Measurements from ENCODE around the gene SDHAF2. TPM values are rescaled to one million over a fixed set of nuclear protein-coding genes. Genes with fewer than 3 reads are reported as not detected.

Gene SDHAF2
- polyA plus RNA-seq, 1 of the 3 experiments (the other 2 are of a cell fraction) = 81.7 TPM

GRCh38 chr11:61488651-61489291, 58.8 kb downstream of the SDHAF2 start:
- POLR2A ChIA-PET = interaction anchor here (1.3 kb wide), 1 partner anchor 59 kb away, joined by 3 read pairs; the partner anchor contains the start of genes CPSF7 and SDHAF2

More at GRCh38 chr11:61488651-61489291, 58.8 kb downstream of the SDHAF2 start:
- no peak overlapping the region for H2AFZ ChIP-seq (ENCODE audit: low read depth)
- no peak overlapping the region for H3K27ac ChIP-seq (ENCODE audit: low read depth in 2 of 2, low read length in 1 of 2)
- no peak overlapping the region for H3K9ac ChIP-seq
- no peak overlapping the region for H3K4me2 ChIP-seq
- no peaks in the 10 kb centered on the region for H3K9me2 ChIP-seq
- no peaks in the 10 kb centered on the region for H3F3A ChIP-seq (replicated peaks; ENCODE audit: insufficient read depth)
- H3K4me1 ChIP-seq (ENCODE audit: control insufficient read depth in 1 of 2, insufficient read depth in 2 of 2, low read depth in 1 of 2, low read length in 1 of 2) = peaks cover 6 to 29% of the 10 kb centered on the region in 2 experiments; a peak in 1 of 4 replicates
- no peaks in the 10 kb centered on the region for H4K20me1 ChIP-seq (ENCODE audit: insufficient read depth)
- CTCF ChIA-PET = interaction anchor here (1.1 to 21.8 kb wide), 6 partner anchors 12 to 147 kb away, joined by 3 to 670 read pairs (median 11); partner anchors contain the start of gene LRRC10B
- peak; percentile 51 for DNase-seq
- 77% methylated on average over 17 of the region's 19 CpGs for WGBS (ENCODE audit: low lambda C conversion rate)
- TF ChIP-seq YY1 (IDR thresholded peaks at IDR 0.05; ENCODE audit: low read depth) (no peak), SIN3A (IDR thresholded peaks at IDR 0.05; ENCODE audit: borderline replicate concordance, low read depth, low read length) (no peak), ZBTB33 (IDR thresholded peaks at IDR 0.05; ENCODE audit: borderline replicate concordance, low read depth) (no peak), REST (IDR thresholded peaks at IDR 0.05; ENCODE audit: low read depth, low read length) (no peak), FOSL2 (IDR thresholded peaks at IDR 0.05; ENCODE audit: borderline replicate concordance, low read depth) (no peak), RXRA (IDR thresholded peaks at IDR 0.05; ENCODE audit: borderline replicate concordance, low read depth) (no peak), TEAD4 (IDR thresholded peaks at IDR 0.05; ENCODE audit: borderline replicate concordance, insufficient read depth) (no peak), TCF12 (IDR thresholded peaks at IDR 0.05) (no peak)
- H3K79me2 ChIP-seq (ENCODE audit: insufficient read depth) = no peaks in the 10 kb centered on the region
- no peaks in the 10 kb centered on the region for H3K27me3 ChIP-seq (ENCODE audit: insufficient read depth)
- no peaks in the 10 kb centered on the region for H3K36me3 ChIP-seq (replicated peaks in 1 of 2; ENCODE audit: control insufficient read depth in 1 of 2, insufficient read depth in 2 of 2, low read length in 1 of 2)
- H3K9me3 ChIP-seq = no peaks in the 10 kb centered on the region
- H3K4me3 ChIP-seq (ENCODE audit: low read depth in 2 of 2, low read length in 1 of 2) = no peak overlapping the region
